Esophagus muscularis mucosa (tissue), 4 donors: ENCODE measurements around the gene EPHB2.
"Not testable (repeated sequence)": the region's sequence is repeated elsewhere in the genome, so short reads cannot be mapped to it uniquely, and the experiment has no call there.

ENCODE experiments used
- CTCF ChIP-seq, 3 experiments: fragments of 200-600 bp in 2 of 3; fragments of 450-650 bp in 1 of 3; sonication (generic) in 2 of 3; IDR thresholded peaks; one replicate each; pipeline ENCODE4 v1.5.1; 2017 to 2019; ENCODE audit warnings: antibody characterized with exemption in 3 of 3, mild to moderate bottlenecking in 2 of 3, moderate library complexity in 1 of 3
- EP300 ChIP-seq: sonication (generic); formaldehyde crosslinking; IDR thresholded peaks from one replicate; pipeline ENCODE4 v1.6.1; 2017; ENCODE audit warnings: antibody characterized with exemption
- POLR2A ChIP-seq: fragments of 450-650 bp; IDR thresholded peaks from one replicate; pipeline ENCODE4 v1.6.1; 2017; ENCODE audit warnings: antibody characterized with exemption, moderate library complexity, mild to moderate bottlenecking, low read depth
- POLR2AphosphoS5 ChIP-seq, 2 donors: sonication (generic); formaldehyde crosslinking; IDR thresholded peaks; one replicate each; pipeline ENCODE4 v1.6.1; 2017; ENCODE audit warnings: antibody characterized with exemption in 2 of 2

GRCh38 chr1:22843441-22844183 is 133.0 kb downstream of the EPHB2 start:
- not testable (repeated sequence) for TF ChIP-seq CTCF (IDR thresholded peaks at IDR 0.05); POLR2A; POLR2AphosphoS5 (IDR thresholded peaks at IDR 0.05); EP300
